Panc1 (cell line): Measurements from ENCODE around the gene OR5B21. TPM values are rescaled to one million over a fixed set of nuclear protein-coding genes. Genes with fewer than 3 reads are reported as not detected.

Experiments
- ATAC-seq: fragments of 200-7000 bp; cut with Tn5 transposase; 2 replicates; pipeline ENCODE4 v1.9.1; 2020; ENCODE audit warnings: mild to moderate bottlenecking, moderate library complexity
- BruUV-seq: library from RNA; stranded (reverse); fragments of 400-500 nt; replicated peaks from 2 replicates; lab custom pipeline; 2021; lab: Mats Ljungman, UMichigan
- CTCF ChIA-PET: fragments of 300-600 bp; sonication (Branson Sonifier 250); formaldehyde crosslinking; loops from one replicate; lab custom pipeline; 2022; ENCODE audit warnings: antibody characterized with exemption; lab: Charles Lee
- POLR2A ChIA-PET: fragments of 300-600 bp; sonication (Branson Sonifier 250); formaldehyde crosslinking; loops from one replicate; lab custom pipeline; 2022; ENCODE audit warnings: antibody characterized with exemption; lab: Charles Lee
- DNase-seq: peaks from one replicate; pipeline ENCODE4 v3.0.0-alpha.2; 2010; ENCODE audit warnings: low read depth, low spot score
- H3K27ac ChIP-seq: 2 replicates; pipeline ENCODE4 v1.5.1; 2011; ENCODE audit warnings: mild to moderate bottlenecking, low read length, inconsistent platforms
- H3K27me3 ChIP-seq: fragments of 200-500 bp; sonication (Bioruptor generic); 2 replicates; pipeline ENCODE4 v1.6.0; 2014; ENCODE audit warnings: low read length, inconsistent platforms; ENCODE audit not compliant: control insufficient read depth, insufficient read depth
- H3K36me3 ChIP-seq: fragments of 200-500 bp; sonication (Bioruptor generic); 2 replicates; pipeline ENCODE4 v1.5.1; 2014; ENCODE audit warnings: inconsistent platforms, mild to moderate bottlenecking, low read length, moderate library complexity; ENCODE audit not compliant: control insufficient read depth, insufficient read depth
- H3K4me1 ChIP-seq: 2 replicates; pipeline ENCODE4 v1.5.1; 2011; ENCODE audit warnings: inconsistent platforms, mild to moderate bottlenecking, low read length, moderate library complexity; ENCODE audit not compliant: control insufficient read depth, insufficient read depth
- H3K4me3 ChIP-seq, 2 experiments: 2 replicates each; pipeline ENCODE4 v1.5.1; 2011 to 2012; ENCODE audit warnings: low read depth in 2 of 2, low read length in 2 of 2, mild to moderate bottlenecking in 2 of 2, inconsistent platforms in 1 of 2, moderate library complexity in 1 of 2
- H3K9me3 ChIP-seq: fragments of 200-500 bp; sonication (Bioruptor generic); 2 replicates; pipeline ENCODE4 v1.5.1; 2014; ENCODE audit warnings: low read depth, mild to moderate bottlenecking, inconsistent platforms, low read length, moderate library complexity; ENCODE audit not compliant: control insufficient read depth, insufficient read depth
- POLR2AphosphoS5 ChIP-seq: IDR thresholded peaks from 2 replicates; pipeline ENCODE4 v1.6.1; 2012; ENCODE audit warnings: mild to moderate bottlenecking, low read depth, low read length, moderate library complexity
- SIN3A ChIP-seq: IDR thresholded peaks from 2 replicates; pipeline ENCODE4 v1.6.1; 2012; ENCODE audit warnings: low read depth, mild to moderate bottlenecking, low read length, moderate library complexity, borderline replicate concordance; ENCODE audit not compliant: insufficient read depth
- TCF7L2 ChIP-seq: IDR thresholded peaks from 2 replicates; pipeline ENCODE4 v1.6.1; 2011; ENCODE audit warnings: mild to moderate bottlenecking, low read depth, low read length, inconsistent platforms
- in situ Hi-C: cut with HindIII; loops from 2 replicates; pipeline ENCODE4 v1.10.0; 2016; ENCODE audit warnings: low sequenced_read_pairs, low pct_unique_long_range_greater_than_20kb
- intact Hi-C: fragments of 100-400 bp; cut with micrococcal nuclease; formaldehyde crosslinking; loops from one replicate; pipeline ENCODE4 v1.10.0; 2022; ENCODE audit not compliant: unreplicated experiment
- total RNA-seq: library from RNA; stranded (reverse); gene quantifications from one replicate; pipeline ENCODE4 v1.2.1, GENCODE V29; 2021; ENCODE audit not compliant: unreplicated experiment
- TF ChIP-seq, protein P1 (sequence below): fragments of 450-650 bp; IDR thresholded peaks from 2 replicates; pipeline ENCODE4 v1.5.1; 2017; ENCODE audit warnings: mild to moderate bottlenecking
- TF ChIP-seq, protein P2 (sequence below), 2 experiments: IDR thresholded peaks; 2 replicates each; pipeline ENCODE4 v1.6.1; 2011 to 2012; ENCODE audit warnings: low read depth in 2 of 2, control low read depth in 1 of 2, low read length in 1 of 2, mild to moderate bottlenecking in 1 of 2, moderate library complexity in 1 of 2; ENCODE audit not compliant: insufficient read depth in 1 of 2

Gene OR5B21
- total RNA-seq, 1 experiment from 2014 or later, result not detected

DNA sequence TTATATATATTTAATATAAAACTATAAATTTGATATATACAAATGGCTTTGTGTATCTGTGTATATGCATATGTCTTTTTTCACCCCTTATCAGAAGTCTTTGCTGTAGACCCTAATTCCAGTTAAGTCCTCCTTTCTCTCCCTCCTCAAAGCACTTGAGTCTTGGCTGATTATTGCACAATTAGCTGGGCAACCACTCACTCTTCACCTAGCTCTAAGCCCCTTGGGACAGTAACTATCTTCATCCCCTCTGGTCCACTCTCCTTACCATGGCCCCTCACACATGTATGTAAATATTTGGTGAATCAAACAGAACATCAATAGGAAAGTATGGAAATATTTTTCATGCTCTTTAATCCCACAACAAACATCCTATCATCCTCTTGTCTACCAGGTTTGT is 909 bp upstream of the OR5B21 start:
- Histone ChIP-seq H3K27ac (no peak overlapping the region), H3K9me3 (no peaks in the 10 kb centered on the region), H3K36me3 (no peaks in the 10 kb centered on the region), H3K4me1 (no peaks in the 10 kb centered on the region), H3K27me3 (no peaks in the 10 kb centered on the region), H3K4me3 (no peak overlapping the region)
- BruUV-seq, result no TSS peak
- in situ Hi-C loops, result no loop called here
- ChIA-PET POLR2A (no interaction called here), CTCF (no interaction called here)
- DNase-seq (no peak), ATAC-seq (no peak)
- TF ChIP-seq TCF7L2, result no peak
- TF ChIP-seq, protein P1, sequence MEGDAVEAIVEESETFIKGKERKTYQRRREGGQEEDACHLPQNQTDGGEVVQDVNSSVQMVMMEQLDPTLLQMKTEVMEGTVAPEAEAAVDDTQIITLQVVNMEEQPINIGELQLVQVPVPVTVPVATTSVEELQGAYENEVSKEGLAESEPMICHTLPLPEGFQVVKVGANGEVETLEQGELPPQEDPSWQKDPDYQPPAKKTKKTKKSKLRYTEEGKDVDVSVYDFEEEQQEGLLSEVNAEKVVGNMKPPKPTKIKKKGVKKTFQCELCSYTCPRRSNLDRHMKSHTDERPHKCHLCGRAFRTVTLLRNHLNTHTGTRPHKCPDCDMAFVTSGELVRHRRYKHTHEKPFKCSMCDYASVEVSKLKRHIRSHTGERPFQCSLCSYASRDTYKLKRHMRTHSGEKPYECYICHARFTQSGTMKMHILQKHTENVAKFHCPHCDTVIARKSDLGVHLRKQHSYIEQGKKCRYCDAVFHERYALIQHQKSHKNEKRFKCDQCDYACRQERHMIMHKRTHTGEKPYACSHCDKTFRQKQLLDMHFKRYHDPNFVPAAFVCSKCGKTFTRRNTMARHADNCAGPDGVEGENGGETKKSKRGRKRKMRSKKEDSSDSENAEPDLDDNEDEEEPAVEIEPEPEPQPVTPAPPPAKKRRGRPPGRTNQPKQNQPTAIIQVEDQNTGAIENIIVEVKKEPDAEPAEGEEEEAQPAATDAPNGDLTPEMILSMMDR, result no peak
- no peak for TF ChIP-seq POLR2AphosphoS5
- TF ChIP-seq, protein P2, sequence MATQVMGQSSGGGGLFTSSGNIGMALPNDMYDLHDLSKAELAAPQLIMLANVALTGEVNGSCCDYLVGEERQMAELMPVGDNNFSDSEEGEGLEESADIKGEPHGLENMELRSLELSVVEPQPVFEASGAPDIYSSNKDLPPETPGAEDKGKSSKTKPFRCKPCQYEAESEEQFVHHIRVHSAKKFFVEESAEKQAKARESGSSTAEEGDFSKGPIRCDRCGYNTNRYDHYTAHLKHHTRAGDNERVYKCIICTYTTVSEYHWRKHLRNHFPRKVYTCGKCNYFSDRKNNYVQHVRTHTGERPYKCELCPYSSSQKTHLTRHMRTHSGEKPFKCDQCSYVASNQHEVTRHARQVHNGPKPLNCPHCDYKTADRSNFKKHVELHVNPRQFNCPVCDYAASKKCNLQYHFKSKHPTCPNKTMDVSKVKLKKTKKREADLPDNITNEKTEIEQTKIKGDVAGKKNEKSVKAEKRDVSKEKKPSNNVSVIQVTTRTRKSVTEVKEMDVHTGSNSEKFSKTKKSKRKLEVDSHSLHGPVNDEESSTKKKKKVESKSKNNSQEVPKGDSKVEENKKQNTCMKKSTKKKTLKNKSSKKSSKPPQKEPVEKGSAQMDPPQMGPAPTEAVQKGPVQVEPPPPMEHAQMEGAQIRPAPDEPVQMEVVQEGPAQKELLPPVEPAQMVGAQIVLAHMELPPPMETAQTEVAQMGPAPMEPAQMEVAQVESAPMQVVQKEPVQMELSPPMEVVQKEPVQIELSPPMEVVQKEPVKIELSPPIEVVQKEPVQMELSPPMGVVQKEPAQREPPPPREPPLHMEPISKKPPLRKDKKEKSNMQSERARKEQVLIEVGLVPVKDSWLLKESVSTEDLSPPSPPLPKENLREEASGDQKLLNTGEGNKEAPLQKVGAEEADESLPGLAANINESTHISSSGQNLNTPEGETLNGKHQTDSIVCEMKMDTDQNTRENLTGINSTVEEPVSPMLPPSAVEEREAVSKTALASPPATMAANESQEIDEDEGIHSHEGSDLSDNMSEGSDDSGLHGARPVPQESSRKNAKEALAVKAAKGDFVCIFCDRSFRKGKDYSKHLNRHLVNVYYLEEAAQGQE (IDR thresholded peaks at IDR 0.05; ENCODE audit: insufficient read depth in 1 of 2, low read depth in 2 of 2, low read length in 1 of 2), result no peak
- TF ChIP-seq SIN3A, result no peak
- intact Hi-C loops, result no loop called here

DNA sequence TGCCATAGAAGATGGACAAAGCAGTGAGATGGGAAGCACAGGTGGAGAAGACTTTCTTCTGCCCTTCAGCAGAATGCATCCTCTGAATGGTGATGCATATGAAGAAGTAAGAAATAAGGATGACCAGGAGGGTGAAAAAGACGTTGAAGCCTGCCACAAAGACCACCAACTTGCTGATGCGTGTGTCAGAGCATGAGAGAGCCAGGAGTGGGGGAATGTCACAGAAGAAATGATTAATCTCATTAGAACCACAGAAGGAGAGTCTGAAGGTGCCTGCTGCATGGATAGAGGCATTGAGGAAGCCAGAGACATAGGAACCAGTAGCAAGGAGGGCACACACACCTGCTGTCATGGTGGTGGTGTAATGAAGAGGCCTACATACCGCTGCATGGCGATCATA is 550 bp downstream of the OR5B21 start:
- in situ Hi-C loops (no loop called here), intact Hi-C loops (no loop called here)
- ChIA-PET CTCF (no interaction called here), POLR2A (no interaction called here)
- no peak overlapping the region for H3K4me3 ChIP-seq
- H3K36me3 ChIP-seq, result no peaks in the 10 kb centered on the region
- BruUV-seq, result no TSS peak
- no peak for TF ChIP-seq POLR2AphosphoS5
- TF ChIP-seq SIN3A, result no peak
- TF ChIP-seq, protein P2 (IDR thresholded peaks at IDR 0.05; ENCODE audit: insufficient read depth in 1 of 2, low read depth in 2 of 2, low read length in 1 of 2), result no peak
- TF ChIP-seq, protein P1, result no peak
- no peak for TF ChIP-seq TCF7L2
- H3K4me1 ChIP-seq, result no peaks in the 10 kb centered on the region
- no peaks in the 10 kb centered on the region for H3K9me3 ChIP-seq
- ATAC-seq, result no peak
- H3K27me3 ChIP-seq, result peaks cover 6% of the 10 kb centered on the region; the same call in 1 of the 2 replicates
- no peak for DNase-seq
- H3K27ac ChIP-seq, result no peak overlapping the region
